ENCODE data around the gene PRKAG2. TPM values are rescaled to one million over a fixed set of nuclear protein-coding genes. Genes with fewer than 3 reads are reported as not detected.
A peak's percentile ranks its signal among the peaks of the same experiment; 100 is the strongest.

Gene PRKAG2
- polyA plus RNA-seq, 3 donors, result 29.2 to 59.8 (median 30.9) TPM

- Histone ChIP-seq H3K4me2 (replicated peaks; ENCODE audit: extremely low read depth, low read length, poor library complexity, severe bottlenecking) (no peak overlapping the region), H3K9ac (ENCODE audit: insufficient read depth, low read length, poor library complexity, severe bottlenecking) (no peak overlapping the region), H3K27me3 (ENCODE audit: control insufficient read depth in 2 of 2, insufficient read depth in 2 of 2, low read length in 2 of 2) (no peaks in the 10 kb centered on the region), H3K9me3 (replicated peaks in 1 of 2; ENCODE audit: control insufficient read depth in 1 of 2, insufficient read depth in 1 of 2, low read length in 2 of 2) (no peaks in the 10 kb centered on the region), H3K36me3 (replicated peaks in 1 of 2; ENCODE audit: control insufficient read depth in 1 of 2, insufficient read depth in 2 of 2, low read length in 2 of 2) (peaks cover 18 to 62% of the 10 kb centered on the region in 2 donors), H3K4me3 (replicated peaks in 1 of 3; ENCODE audit: low read depth in 2 of 3, low read length in 3 of 3) (no peak overlapping the region), H3K27ac (ENCODE audit: low read depth in 1 of 2, low read length in 2 of 2) (no peak overlapping the region), H3K4me1 (ENCODE audit: control insufficient read depth in 1 of 2, insufficient read depth in 2 of 2, low read length in 2 of 2) (no peaks in the 10 kb centered on the region), H4K20me1 (ENCODE audit: insufficient read depth, low read length) (peaks cover 95% of the 10 kb centered on the region), H3K79me2 (ENCODE audit: insufficient read depth, low read length) (peaks cover 20% of the 10 kb centered on the region), H2AFZ (ENCODE audit: insufficient read depth, low read depth, low read length, poor library complexity, severe bottlenecking) (no peak overlapping the region)
- DNase-seq, result no peak
- peaks cover 0 to 4% (median 2%) of the 10 kb centered on the region in 3 donors for H3K27me3 Mint-ChIP-seq (ENCODE audit: low read depth in 3 of 3)
- H3K9me3 Mint-ChIP-seq, result peaks cover 0 to 2% (median 0%) of the 10 kb centered on the region in 7 donors
- H3K36me3 Mint-ChIP-seq, result peaks cover 47 to 68% of the 10 kb centered on the region in 2 donors
- intact Hi-C loops (cut with micrococcal nuclease), result no loop called here
- over 99% methylated on average over 8 of the region's 10 CpGs for WGBS (ENCODE audit: insufficient coverage)
- no peak overlapping the region for H3K27ac Mint-ChIP-seq
- H3K4me1 Mint-ChIP-seq, result peaks cover 5% of the 10 kb centered on the region
- no peak overlapping the region for H3K4me3 Mint-ChIP-seq
- no peak for TF ChIP-seq CTCF (IDR thresholded peaks at IDR 0.05)
Observed at GRCh38 chr7:151611878-151612277, 265.0 kb downstream of the PRKAG2 start.

- H3K9ac ChIP-seq (ENCODE audit: insufficient read depth, low read length, poor library complexity, severe bottlenecking), result no peak overlapping the region
- intact Hi-C loops (cut with micrococcal nuclease), result no loop called here
- H3K9me3 ChIP-seq (replicated peaks in 1 of 2; ENCODE audit: control insufficient read depth in 1 of 2, insufficient read depth in 1 of 2, low read length in 2 of 2), result no peaks in the 10 kb centered on the region
- H3K4me3 Mint-ChIP-seq, result no peak overlapping the region
- no peak for DNase-seq
- no peaks in the 10 kb centered on the region for H3K4me1 ChIP-seq (ENCODE audit: control insufficient read depth in 1 of 2, insufficient read depth in 2 of 2, low read length in 2 of 2)
- no peaks in the 10 kb centered on the region for H3K27me3 ChIP-seq (ENCODE audit: control insufficient read depth in 2 of 2, insufficient read depth in 2 of 2, low read length in 2 of 2)
- H3K4me2 ChIP-seq (replicated peaks; ENCODE audit: extremely low read depth, low read length, poor library complexity, severe bottlenecking), result no peak overlapping the region
- peaks cover 14 to 53% of the 10 kb centered on the region in 2 donors for H3K36me3 ChIP-seq (replicated peaks in 1 of 2; ENCODE audit: control insufficient read depth in 1 of 2, insufficient read depth in 2 of 2, low read length in 2 of 2)
- H2AFZ ChIP-seq (ENCODE audit: insufficient read depth, low read depth, low read length, poor library complexity, severe bottlenecking), result no peak overlapping the region
- no peaks in the 10 kb centered on the region for H3K9me3 Mint-ChIP-seq
- no peak for TF ChIP-seq CTCF (IDR thresholded peaks at IDR 0.05)
- H3K36me3 Mint-ChIP-seq, result peaks cover 40 to 59% of the 10 kb centered on the region in 2 donors
- 78% methylated on average over 10 of the region's 11 CpGs for WGBS (ENCODE audit: insufficient coverage)
- peaks cover 95% of the 10 kb centered on the region for H4K20me1 ChIP-seq (ENCODE audit: insufficient read depth, low read length)
- no peak overlapping the region for H3K4me3 ChIP-seq (replicated peaks in 1 of 3; ENCODE audit: low read depth in 2 of 3, low read length in 3 of 3)
- peaks cover 0 to 4% (median 2%) of the 10 kb centered on the region in 3 donors for H3K27me3 Mint-ChIP-seq (ENCODE audit: low read depth in 3 of 3)
- peaks cover 5% of the 10 kb centered on the region for H3K4me1 Mint-ChIP-seq
- H3K27ac Mint-ChIP-seq, result peak overlapping the region in 1 of 7 donors; percentile 49
- no peak overlapping the region for H3K27ac ChIP-seq (ENCODE audit: low read depth in 1 of 2, low read length in 2 of 2)
- H3K79me2 ChIP-seq (ENCODE audit: insufficient read depth, low read length), result peaks cover 14% of the 10 kb centered on the region
Observed at GRCh38 chr7:151611041-151611440, 265.9 kb downstream of the PRKAG2 start.
